ENCODE measurements around the gene DMTF1.
"Not testable (repeated sequence)": the region's sequence is repeated elsewhere in the genome, so short reads cannot be mapped to it uniquely, and the experiment has no call there.

Gene DMTF1

DNA sequence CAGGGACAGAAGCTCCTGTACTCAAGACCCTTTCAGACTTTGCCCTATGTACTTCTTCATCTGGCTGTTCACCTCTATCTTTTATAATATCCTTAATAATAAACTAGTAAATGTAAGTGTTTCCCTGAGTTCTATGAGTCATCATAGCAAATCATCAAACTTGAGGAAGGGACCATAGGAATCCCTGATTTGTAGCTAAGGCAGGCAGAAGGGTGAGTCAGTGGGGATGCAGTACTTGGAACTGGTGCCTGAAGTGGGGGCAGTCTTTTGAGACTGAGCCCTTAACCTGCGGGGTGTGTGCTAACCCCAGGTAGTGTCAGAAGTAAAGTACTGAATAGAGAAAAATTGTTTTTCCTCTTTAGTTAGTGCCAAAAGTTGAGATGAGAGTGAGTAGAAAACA is 73.4 kb downstream of the DMTF1 start:
- no peak for DNase-seq (ENCODE audit: low read depth)

DNA sequence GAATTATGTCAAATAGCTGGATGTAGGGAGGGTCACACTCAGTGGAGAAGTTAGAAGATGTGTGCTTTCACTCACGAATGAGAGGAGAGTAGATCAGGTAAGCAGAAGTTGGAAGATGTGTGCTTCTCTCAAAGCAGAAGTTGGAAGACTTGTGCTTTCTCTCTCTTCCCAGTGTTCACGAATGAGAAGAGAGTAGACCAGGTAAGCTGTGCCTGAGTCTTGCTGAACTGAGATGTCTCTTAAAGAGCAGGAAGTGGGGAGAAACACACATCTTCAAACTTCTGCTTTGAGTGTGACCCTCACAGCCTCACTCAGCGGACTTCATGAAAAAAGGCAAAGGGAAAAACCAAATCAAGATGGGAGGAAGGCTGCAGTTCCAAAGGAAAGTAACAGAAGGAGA is 74.2 kb downstream of the DMTF1 start:
- no peak for DNase-seq (ENCODE audit: low read depth)

GRCh38 chr7:87231258-87231657 is 79.0 kb downstream of the DMTF1 start:
- no peak for DNase-seq (ENCODE audit: low read depth)

- no peak for DNase-seq (ENCODE audit: low read depth)
These were observed 79.5 kb downstream of the DMTF1 start for GRCh38 chr7:87231711-87232110.

GRCh38 chr7:87234949-87235348 is 82.7 kb downstream of the DMTF1 start:
- no peak for DNase-seq (ENCODE audit: low read depth)

DNA sequence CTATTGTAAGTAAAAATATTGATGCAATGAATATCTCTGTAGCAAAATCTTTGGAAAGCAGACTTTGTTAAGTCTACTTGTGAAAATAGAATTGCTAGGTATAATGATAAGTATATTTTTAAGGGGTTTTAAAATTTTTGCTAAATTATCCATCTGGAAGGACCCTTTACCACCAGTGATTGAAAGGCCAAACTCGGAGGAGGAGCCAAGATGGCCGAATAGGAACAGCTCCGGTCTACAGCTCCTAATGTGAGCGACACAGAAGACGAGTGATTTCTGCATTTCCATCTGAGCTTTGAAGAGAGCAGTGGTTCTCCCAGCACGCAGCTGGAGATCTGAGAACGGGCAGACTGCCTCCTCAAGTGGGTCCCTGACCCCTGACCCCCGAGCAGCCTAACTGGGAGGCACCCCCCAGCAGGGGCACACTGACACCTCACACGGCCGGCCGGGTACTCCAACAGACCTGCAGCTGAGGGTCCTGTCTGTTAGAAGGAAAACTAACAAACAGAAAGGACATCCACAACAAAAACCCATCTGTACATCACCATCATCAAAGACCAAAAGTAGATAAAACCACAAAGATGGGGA is 86.3 kb downstream of the DMTF1 start:
- not testable (repeated sequence) for DNase-seq (ENCODE audit: low read depth)

DNA sequence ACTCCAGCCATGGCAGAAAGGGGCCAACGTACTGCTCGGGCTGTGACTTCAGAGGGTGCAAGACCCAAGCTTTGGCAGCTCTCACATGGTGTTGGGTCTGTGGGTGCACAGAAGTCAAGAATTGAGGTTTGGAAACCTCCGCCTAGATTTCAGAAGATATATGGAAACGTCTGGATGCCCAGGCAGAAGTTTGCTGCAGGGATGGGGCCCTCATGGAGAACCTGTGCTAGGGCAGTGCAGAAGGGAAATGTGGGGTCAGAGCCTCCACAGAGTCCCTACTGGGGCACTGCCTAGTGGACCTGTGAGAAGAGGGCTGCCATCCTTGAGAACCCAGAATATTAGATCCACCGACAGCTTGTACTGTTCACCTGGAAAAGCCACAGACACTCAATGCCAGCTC is 93.4 kb downstream of the DMTF1 start:
- not testable (repeated sequence) for DNase-seq (ENCODE audit: low read depth)
